NCI-H345 (cell line): ENCODE measurements around the gene OPCML.

Experiments
- DNase-seq: peaks from one replicate; lab custom pipeline; 2025; lab: John Stamatoyannopoulos, UW

OPCML gene

GRCh38 chr11:132471466-132471865 is 1060.8 kb downstream of the OPCML start:
- no peak for DNase-seq

DNA sequence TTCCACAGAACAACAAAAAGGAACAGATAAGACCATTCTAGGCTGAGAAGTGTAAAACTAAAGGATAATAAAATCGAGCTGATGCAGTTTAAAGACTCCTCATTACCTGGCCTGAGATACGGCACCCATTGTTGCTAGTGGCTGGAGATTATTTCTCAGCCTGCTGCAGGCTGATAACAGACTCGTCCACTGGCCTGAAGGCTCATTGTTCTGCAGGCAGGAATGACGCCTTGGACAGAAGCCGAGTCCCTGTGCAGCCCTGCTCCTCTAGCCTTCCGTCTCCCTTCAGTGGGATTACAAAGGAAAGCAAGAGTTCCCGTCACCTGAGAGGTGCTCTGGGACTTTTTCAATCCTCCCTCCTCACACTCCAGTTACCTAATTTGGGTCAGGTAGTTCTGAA is 1065.3 kb downstream of the OPCML start:
- no peak for DNase-seq

- no peak for DNase-seq
Observed at GRCh38 chr11:132464939-132465338, 1067.4 kb downstream of the OPCML start.

DNA sequence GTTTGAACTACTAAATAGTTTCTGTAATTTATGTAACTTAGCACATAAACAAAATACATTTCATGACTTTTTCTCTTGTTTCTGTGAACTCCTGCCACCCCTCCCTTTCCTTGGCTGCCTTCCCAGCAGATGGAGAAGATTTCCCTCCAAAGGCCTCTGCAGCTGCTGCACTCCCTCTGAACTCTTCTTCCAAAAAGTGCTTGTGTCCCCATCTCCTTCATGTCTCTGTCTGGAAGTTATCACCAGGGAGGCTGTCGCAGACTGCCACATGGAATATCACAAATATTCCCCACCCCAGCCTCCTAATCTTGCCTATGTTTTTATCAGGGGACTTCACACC is 1068.3 kb downstream of the OPCML start:
- no peak for DNase-seq

DNA sequence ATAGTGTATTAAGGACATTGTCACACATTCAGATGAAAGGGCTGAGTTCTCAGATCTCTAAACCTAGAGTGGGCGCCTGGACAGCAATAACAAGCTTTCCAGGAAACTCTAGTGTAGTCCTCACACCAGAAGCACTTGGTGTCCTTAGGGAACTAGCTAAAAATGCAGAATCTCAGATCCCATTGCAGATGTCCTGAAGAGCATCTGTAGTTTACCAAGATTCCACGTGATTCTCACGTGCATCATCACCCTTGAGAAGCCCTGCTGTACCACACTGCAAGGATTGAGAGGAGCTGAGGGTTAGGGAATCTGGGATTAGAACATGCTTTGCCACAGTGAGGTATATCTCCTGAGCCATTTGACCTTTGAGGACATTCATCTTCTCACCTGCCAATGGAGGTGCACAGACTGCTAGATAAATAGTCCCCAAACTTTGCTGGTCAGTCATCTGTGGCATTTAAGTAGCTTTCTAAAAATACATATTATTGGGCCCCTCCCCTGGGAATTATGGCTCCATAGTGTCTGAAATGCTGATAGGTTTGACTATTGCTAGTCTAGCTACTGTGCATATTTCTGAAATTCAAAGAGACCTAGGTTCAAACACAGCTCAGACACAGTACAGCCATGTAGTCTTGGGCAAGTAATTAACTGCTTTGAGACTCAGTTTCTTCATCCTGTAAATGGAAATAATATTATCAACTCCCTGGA is 1068.9 kb downstream of the OPCML start:
- no peak for DNase-seq

DNA sequence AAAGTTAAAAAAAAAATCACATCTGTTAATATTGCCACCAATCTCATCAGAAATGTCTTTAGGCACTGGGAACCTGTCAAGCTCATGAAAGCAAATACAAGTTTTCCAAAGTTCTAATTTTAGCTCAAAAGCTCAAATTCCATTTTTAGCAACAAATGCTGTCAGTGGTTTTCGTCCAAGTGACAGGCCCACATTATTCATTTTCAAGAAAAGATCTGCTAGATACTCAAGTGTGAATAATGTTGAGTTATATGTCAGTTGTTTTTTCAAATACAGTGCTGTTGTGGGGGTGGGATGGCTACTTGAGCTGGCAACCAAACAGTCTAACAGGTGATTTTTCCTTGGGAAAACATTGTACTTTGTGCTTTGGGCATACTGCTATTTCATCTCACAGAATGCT is 1072.6 kb downstream of the OPCML start:
- DNase-seq, result no peak

GRCh38 chr11:132457445-132457844 is 1074.9 kb downstream of the OPCML start:
- DNase-seq, result no peak

DNA sequence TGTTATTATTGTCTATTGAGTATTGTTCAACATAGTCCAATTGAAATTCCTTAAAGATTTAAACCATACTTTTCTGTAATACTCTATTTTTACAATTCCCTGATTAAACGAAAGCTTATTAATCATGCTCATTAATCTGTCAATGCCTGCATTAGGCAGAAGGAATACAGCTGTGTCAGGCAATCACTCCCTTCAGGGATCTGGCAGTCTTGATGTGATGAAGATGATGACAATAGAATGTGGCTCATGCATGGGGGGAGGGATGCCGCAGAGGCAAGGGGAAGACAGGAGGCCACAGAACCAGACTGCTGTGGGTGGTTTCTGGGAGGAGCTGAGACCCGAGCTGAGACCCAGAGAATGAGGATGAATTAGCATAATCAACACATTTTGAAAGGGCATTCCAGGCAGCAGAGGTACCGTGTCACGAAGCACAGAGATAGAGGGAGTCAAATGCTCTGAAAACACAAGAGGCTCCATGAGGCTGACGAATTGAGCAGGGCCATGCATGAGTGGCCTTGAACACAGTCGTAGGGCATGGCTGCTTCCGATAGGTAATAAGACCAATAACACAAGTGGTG is 1075.5 kb downstream of the OPCML start:
- DNase-seq, result peak; percentile 88

GRCh38 chr11:132455044-132455443 is 1077.3 kb downstream of the OPCML start:
- no peak for DNase-seq

DNA sequence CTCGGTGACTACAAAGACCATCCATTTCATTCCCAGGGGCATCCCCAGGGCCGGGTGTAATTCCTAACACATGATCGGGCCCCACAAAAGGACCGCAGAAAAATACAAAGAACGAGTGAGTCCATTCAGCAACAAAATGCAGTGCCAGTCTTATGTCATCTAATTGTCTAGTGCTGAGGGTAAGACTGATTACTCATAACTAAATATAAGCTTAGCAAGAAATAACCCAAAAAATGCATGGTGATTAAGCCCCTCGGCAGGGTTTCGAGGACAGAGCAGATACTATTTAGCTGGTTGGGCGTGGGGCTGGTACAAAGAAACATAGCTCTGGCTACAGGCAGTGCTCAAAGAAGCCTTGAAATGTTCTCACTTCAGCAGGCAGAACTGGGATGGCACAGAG is 1078.9 kb downstream of the OPCML start:
- no peak for DNase-seq

DNA sequence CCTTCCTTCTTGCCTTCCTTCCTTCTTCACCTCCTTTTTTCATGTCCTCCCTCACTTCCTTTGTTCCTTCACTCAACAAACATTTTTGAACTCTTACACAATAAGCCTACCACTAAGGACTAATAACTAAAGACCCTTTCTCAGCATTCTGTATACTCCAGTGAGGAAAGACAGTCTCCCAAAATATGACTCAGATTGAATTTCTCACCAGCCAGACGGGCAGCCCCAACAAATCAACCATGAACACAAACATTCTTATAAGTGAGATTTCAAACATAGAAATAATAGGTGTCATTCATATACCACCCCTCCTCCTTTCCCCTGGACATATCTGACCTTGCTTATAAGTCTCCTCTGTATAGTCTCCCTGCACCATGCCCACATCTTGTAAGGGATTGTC is 1079.7 kb downstream of the OPCML start:
- DNase-seq, result no peak

DNA sequence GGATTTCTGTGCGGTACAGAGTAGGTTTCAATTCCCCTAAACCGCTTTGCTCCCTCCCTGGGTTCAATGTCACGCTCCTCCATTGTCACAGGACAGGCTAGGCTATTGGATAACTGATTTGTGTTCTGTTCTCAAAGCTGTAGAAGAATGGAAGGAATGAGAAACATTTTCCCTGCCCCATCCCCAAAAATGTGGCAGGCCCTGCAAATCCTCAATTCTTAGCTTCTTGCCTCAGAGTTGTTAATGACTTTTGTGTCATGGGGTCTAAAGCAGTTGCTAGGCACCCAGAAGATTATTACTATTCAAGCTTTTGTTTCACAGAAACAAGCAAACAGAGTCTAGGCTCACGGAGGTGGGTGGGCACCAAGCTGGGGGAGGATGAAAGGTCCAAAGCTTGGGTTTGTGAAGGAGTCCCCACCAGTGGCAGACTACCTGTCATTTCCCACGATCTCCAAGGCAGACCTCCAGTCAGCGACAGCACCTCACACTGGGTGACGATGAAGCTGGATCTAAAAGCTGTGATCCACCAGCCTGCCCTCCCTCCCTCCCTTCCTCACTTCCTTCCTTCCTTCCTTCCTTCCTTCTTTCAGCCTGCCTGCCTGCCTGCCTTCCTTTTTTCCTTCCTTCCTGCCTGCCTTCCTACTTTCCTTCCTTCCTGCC is 1080.2 kb downstream of the OPCML start:
- DNase-seq, result no peak

DNA sequence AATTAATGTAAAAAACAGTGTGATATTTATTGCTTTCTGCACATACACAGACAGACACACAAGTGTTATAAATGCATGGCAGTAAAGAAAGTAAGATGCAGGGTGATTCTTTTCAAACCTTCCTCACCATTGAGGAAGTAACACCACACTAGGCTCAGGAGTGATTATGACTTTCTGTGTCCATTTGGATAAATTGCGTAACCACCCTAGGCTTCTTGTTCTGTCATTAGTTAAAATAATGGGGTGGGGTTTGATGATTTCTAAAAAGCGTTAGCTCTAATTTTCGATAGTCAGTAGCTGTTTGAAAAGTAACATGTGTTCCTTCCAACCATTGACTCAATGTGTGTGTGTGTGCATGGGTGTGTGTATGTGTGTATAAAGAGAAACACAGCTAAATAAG is 1081.7 kb downstream of the OPCML start:
- DNase-seq, result no peak

DNA sequence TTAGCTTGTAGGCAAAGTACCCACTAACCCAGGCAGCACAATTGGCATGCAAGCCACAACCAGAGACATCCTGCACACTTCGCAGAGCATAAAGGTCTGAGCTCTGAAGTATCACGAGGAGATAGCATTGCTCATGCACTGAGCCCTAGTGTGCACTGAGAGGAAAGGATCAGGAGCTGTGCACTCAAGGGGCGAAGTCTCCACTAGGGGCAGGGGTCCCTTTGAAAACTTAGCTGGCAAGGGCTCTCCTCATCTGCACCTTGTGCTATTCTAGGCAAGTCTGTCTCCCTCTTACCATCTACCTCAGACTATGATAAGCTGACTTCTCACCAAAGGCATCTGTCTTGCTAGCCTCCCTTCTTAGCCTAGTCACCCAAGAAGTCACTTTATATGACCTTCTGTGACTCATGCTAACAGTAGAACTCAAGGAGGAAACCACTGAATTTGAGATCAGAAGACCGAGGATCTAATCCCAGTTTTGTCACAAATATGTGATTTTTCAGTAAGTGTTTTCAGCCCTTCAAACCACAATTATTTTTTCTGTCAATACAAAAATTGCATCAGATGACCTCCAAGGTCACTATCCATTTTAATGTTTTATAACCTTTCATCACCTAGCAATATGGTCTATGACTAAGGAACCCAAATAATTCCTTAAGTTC is 1083.8 kb downstream of the OPCML start:
- no peak for DNase-seq

- no peak for DNase-seq
Observed at GRCh38 chr11:132447761-132448160, 1084.5 kb downstream of the OPCML start.

DNA sequence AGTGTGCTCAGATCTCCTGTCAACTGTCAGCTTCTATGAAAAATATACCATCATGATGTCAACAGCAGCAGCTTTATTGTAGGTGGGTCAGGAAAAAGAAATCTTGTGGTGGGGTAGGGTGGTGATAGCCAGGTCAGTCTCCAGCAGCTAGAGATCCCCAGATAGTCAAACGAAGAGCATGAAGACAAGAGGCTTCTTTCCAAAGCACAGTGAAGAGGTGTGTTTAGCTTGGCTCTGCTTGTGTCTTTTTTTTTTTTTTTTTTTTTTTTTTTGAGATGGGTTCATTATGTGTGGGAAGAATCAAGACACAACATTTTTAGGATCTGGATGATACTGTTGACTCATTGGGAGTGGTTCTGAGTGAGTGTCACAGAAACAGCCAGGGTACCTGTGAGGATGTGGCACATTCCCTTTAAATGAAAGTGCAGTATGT is 1086.4 kb downstream of the OPCML start:
- no peak for DNase-seq

- no peak for DNase-seq
Observed at GRCh38 chr11:132444911-132445310, 1087.4 kb downstream of the OPCML start.

- DNase-seq, result no peak
Observed at GRCh38 chr11:132439711-132440255, 1092.5 kb downstream of the OPCML start.

DNA sequence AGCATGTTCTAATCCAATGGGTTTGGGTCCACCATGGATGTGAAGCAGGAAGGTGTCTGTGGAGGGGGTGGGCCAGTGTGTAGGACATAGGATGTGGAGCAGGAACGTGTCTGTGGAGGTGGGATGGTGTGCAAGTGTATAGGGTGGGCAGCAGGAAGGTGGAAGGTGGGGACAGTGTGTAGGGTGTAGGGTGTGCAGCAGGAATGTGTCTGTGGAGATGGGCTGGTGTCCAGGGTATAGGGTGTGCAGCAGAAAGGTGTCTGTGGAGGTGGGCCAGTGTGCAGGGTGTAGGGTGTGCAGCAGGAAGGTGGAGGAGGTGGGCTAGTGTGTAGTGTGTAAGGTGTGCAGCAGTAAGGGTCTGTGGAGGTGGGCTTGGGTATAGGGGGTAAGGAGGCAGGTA is 1093.9 kb downstream of the OPCML start:
- no peak for DNase-seq

- peak; percentile 30 for DNase-seq
Observed at GRCh38 chr11:132430429-132431062, 1101.8 kb downstream of the OPCML start.

GRCh38 chr11:132429685-132430084 is 1102.6 kb downstream of the OPCML start:
- no peak for DNase-seq

DNA sequence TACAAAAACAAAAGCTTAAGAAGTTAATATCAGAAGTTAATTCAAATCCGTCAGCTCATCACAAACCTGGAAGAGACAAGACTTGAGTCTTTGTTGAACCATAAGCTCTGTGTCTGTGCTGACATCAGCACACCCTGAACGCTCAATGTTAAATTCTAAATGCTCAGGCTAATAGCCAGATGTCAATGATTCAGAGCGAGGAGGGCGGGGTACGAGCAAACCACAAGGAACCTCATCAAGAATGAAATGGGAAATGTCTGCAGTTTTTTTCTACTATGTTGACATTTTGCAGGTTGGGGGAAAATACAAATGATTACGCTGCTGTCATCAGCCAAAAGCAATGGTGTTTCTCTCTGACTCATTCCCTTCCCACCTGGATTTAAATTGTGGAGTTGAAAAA is 1104.7 kb downstream of the OPCML start:
- DNase-seq, result no peak
